ENCODE measurements around the gene HTR3C. TPM values are rescaled to one million over a fixed set of nuclear protein-coding genes. Genes with fewer than 3 reads are reported as not detected.

The HTR3C gene
- total RNA-seq, 1 experiment from 2014 or later = not detected

DNA sequence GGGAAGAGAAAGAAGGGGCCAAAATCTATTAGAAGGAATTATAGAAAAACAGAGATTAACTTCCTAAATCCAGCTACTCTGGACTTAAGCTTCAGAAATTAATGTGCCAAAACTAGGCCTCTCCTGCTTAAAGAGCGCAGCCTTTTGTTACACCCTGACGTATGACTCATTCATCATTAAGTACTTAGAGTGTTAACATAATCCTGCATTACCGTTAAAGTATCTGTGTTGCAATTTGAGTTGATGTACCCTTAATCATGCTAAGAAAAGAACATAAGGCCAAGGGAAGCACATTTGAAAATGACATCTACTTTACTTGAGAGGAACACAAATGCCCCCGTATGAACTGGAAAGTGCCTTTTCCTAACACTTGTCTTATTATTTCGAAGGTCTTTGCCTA is 13.4 kb upstream of the HTR3C start:
- Histone ChIP-seq H3K9me3 (ENCODE audit: low read length) (no peaks in the 10 kb centered on the region), H3K36me3 (ENCODE audit: low read depth, low read length) (no peaks in the 10 kb centered on the region), H3K9me2 (replicated peaks; ENCODE audit: low read length) (no peaks in the 10 kb centered on the region), H3K27me3 (ENCODE audit: low read length) (no peaks in the 10 kb centered on the region; the same call in 1 of the 2 replicates), H3K4me3 (ENCODE audit: low read length) (no peak overlapping the region), H3K4me2 (ENCODE audit: low read length) (no peak overlapping the region), H3F3A (ENCODE audit: low read length, unreplicated experiment) (no peaks in the 10 kb centered on the region), H3K4me1 (ENCODE audit: insufficient read depth, low read length) (no peaks in the 10 kb centered on the region), H3K9ac (ENCODE audit: low read length) (no peak overlapping the region), H3K27ac (ENCODE audit: low read length) (no peak overlapping the region), H4K20me1 (ENCODE audit: low read length) (no peaks in the 10 kb centered on the region), H2AFZ (ENCODE audit: low read length) (no peak overlapping the region), H3K79me2 (ENCODE audit: low read length) (no peaks in the 10 kb centered on the region)
- ChIA-PET CTCF (interaction anchor here (1.3 kb wide), 1 partner anchor 18 kb away, joined by 6 read pairs; no protein-coding TSS in a partner anchor), POLR2A (ENCODE audit: unreplicated experiment) (interaction anchor here (0.5 kb wide), 1 partner anchor 95 kb away, joined by 4 read pairs; the partner anchor contains the start of gene EIF2B5)
- no TSS peak for BruUV-seq (replicated peaks)
- intact Hi-C loops (cut with micrococcal nuclease) = no loop called here
- TF ChIP-seq EZH2phosphoT487 (IDR thresholded peaks at IDR 0.05; ENCODE audit: borderline replicate concordance, low read length) (no peak), EZH2 (IDR thresholded peaks at IDR 0.05; ENCODE audit: low read length, unreplicated experiment) (no peak)
- TF ChIP-seq, protein P1, sequence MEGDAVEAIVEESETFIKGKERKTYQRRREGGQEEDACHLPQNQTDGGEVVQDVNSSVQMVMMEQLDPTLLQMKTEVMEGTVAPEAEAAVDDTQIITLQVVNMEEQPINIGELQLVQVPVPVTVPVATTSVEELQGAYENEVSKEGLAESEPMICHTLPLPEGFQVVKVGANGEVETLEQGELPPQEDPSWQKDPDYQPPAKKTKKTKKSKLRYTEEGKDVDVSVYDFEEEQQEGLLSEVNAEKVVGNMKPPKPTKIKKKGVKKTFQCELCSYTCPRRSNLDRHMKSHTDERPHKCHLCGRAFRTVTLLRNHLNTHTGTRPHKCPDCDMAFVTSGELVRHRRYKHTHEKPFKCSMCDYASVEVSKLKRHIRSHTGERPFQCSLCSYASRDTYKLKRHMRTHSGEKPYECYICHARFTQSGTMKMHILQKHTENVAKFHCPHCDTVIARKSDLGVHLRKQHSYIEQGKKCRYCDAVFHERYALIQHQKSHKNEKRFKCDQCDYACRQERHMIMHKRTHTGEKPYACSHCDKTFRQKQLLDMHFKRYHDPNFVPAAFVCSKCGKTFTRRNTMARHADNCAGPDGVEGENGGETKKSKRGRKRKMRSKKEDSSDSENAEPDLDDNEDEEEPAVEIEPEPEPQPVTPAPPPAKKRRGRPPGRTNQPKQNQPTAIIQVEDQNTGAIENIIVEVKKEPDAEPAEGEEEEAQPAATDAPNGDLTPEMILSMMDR (conservative IDR thresholded peaks at IDR 0.05; ENCODE audit: low read depth, low read length) = no peak
- no peak for ATAC-seq
- no peak for DNase-seq

DNA sequence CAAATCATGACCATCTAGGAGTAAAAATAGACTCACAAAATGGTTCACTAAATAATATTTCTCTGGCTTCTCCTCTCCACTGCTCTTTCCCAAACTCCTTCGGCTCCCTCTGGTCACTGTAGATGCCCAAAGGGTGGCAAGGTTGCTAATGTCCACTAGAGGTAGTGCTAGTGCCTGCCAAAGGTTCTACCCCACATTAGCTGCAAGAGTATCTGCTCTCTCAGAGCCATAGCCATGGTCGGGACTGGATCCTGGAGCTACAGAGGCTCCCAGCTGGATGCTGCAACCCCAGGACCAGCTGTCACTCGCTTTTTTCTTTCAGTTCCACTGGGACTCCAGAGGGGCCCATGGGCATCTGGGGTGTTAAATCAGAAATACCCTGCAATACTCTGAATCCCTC is 12.8 kb upstream of the HTR3C start:
- Histone ChIP-seq H3K9me3 (ENCODE audit: low read length) (no peaks in the 10 kb centered on the region), H4K20me1 (ENCODE audit: low read length) (no peaks in the 10 kb centered on the region), H2AFZ (ENCODE audit: low read length) (no peak overlapping the region), H3K27ac (ENCODE audit: low read length) (no peak overlapping the region), H3F3A (ENCODE audit: low read length, unreplicated experiment) (no peaks in the 10 kb centered on the region), H3K4me1 (ENCODE audit: insufficient read depth, low read length) (no peaks in the 10 kb centered on the region), H3K4me2 (ENCODE audit: low read length) (no peak overlapping the region), H3K4me3 (ENCODE audit: low read length) (no peak overlapping the region), H3K36me3 (ENCODE audit: low read depth, low read length) (no peaks in the 10 kb centered on the region), H3K79me2 (ENCODE audit: low read length) (no peaks in the 10 kb centered on the region), H3K9me2 (replicated peaks; ENCODE audit: low read length) (no peaks in the 10 kb centered on the region), H3K9ac (ENCODE audit: low read length) (no peak overlapping the region), H3K27me3 (ENCODE audit: low read length) (no peaks in the 10 kb centered on the region; the same call in 1 of the 2 replicates)
- ChIA-PET POLR2A (ENCODE audit: unreplicated experiment) (interaction anchor here (0.5 kb wide), 1 partner anchor 95 kb away, joined by 4 read pairs; the partner anchor contains the start of gene EIF2B5), CTCF (interaction anchor here (0.6 to 1.3 kb wide), 4 partner anchors 18 to 689 kb away, joined by 3 to 6 read pairs (median 4); partner anchors contain the start of gene EIF2B5)
- no peak for TF ChIP-seq EZH2 (IDR thresholded peaks at IDR 0.05; ENCODE audit: low read length, unreplicated experiment)
- TF ChIP-seq EZH2phosphoT487 (IDR thresholded peaks at IDR 0.05; ENCODE audit: borderline replicate concordance, low read length) = no peak
- TF ChIP-seq, protein P1 (conservative IDR thresholded peaks at IDR 0.05; ENCODE audit: low read depth, low read length) = peak; percentile 71
- intact Hi-C loops (cut with micrococcal nuclease) = loop anchor here (5.0 to 10.0 kb wide), 2 partner anchors 92 to 245 kb away; no protein-coding TSS in a partner anchor
- DNase-seq (peak; percentile 67), ATAC-seq (peak; percentile 99)
- BruUV-seq (replicated peaks) = no TSS peak

DNA sequence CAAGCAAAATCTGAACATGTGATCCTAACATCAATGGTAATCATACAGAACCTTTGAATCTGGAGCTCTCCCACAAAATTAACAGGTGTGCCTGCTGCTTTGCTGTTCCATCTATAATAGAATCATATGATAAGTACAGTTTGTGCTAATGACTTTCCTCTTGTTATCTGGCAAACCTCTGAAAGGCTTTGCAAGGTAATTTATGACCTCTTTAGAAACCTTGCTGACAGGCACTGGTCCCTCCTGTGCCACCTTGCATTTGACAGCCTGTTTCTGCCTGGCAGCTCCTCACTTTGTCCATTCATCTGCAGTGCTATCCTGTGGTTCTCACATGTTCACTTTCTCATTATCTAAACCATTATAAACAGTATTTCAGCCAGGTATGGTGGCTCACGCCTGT is 10.2 kb upstream of the HTR3C start:
- intact Hi-C loops (cut with micrococcal nuclease) = loop anchor here (5.0 to 10.0 kb wide), 2 partner anchors 90 to 242 kb away; no protein-coding TSS in a partner anchor
- Histone ChIP-seq H2AFZ (ENCODE audit: low read length) (no peak overlapping the region), H3K4me2 (ENCODE audit: low read length) (no peak overlapping the region), H3K9ac (ENCODE audit: low read length) (no peak overlapping the region), H3K27ac (ENCODE audit: low read length) (no peak overlapping the region), H3K9me3 (ENCODE audit: low read length) (no peaks in the 10 kb centered on the region), H3F3A (ENCODE audit: low read length, unreplicated experiment) (no peaks in the 10 kb centered on the region), H3K4me3 (ENCODE audit: low read length) (no peak overlapping the region), H3K27me3 (ENCODE audit: low read length) (no peaks in the 10 kb centered on the region), H4K20me1 (ENCODE audit: low read length) (no peaks in the 10 kb centered on the region), H3K79me2 (ENCODE audit: low read length) (no peaks in the 10 kb centered on the region), H3K9me2 (replicated peaks; ENCODE audit: low read length) (no peaks in the 10 kb centered on the region), H3K36me3 (ENCODE audit: low read depth, low read length) (no peaks in the 10 kb centered on the region), H3K4me1 (ENCODE audit: insufficient read depth, low read length) (no peaks in the 10 kb centered on the region)
- TF ChIP-seq EZH2 (IDR thresholded peaks at IDR 0.05; ENCODE audit: low read length, unreplicated experiment) (no peak), EZH2phosphoT487 (IDR thresholded peaks at IDR 0.05; ENCODE audit: borderline replicate concordance, low read length) (no peak)
- TF ChIP-seq, protein P1 (conservative IDR thresholded peaks at IDR 0.05; ENCODE audit: low read depth, low read length) = no peak
- ChIA-PET POLR2A (ENCODE audit: unreplicated experiment) (no interaction called here), CTCF (no interaction called here)
- DNase-seq = no peak
- no TSS peak for BruUV-seq (replicated peaks)
- no peak for ATAC-seq

Measured in PC-3 (cell line).